Muscle of back (tissue), 11 donors: Measurements from ENCODE around the gene DLGAP4. TPM values are rescaled to one million over a fixed set of nuclear protein-coding genes. Genes with fewer than 3 reads are reported as not detected.

Experiments
- DNase-seq, 3 donors: peaks; one replicate each; pipeline versions ENCODE4 v3.0.0 to v3.0.0-alpha.2; 2013
- polyA plus RNA-seq, 10 donors: library from polyadenylated mRNA; unstranded; fragments of 120-200 nt; gene quantifications; one replicate each; pipeline ENCODE4 v1.2.1, GENCODE V29; 2013; ENCODE audit not compliant: insufficient read length in 10 of 10

Gene DLGAP4
- polyA plus RNA-seq, 10 donors: 45.1 to 60.9 (median 53.8) TPM

- DNase-seq: no peak
Measured at GRCh38 chr20:36532822-36533221, 226.7 kb downstream of the DLGAP4 start.

DNA sequence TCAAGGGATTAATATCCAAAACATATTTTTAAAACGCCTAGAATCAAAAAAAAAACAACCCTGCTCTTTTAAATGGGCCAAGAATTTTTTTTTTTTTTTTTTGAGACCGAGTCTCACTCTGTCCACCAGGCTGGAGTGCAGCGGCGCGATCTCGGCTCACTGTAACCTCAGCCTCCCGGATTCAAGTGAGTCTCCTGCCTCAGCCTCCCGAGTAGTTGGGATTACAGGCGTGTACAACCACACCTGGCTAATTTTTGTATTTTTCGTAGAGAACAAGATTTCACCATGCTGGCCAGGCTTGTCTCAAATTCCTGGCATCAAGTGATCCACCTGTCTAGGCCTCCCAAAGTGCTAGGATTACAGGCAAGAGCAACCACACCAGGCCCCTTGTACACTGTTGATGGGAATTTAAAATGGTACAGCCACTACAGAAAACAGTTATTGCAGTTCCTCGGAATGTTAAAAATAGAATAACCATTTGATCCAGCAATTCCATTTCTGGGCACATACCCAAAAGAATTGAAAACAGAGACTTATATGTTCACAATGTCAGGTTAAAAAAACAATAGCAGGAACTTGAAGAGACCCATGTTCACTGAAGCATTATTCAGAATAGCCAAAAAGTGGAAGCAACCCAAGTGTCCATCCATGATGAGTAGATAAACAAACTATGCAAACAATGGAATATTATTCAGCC is 232.0 kb downstream of the DLGAP4 start:
- peak in 2 of 3 donors; percentile 40 to 60 for DNase-seq

DNA sequence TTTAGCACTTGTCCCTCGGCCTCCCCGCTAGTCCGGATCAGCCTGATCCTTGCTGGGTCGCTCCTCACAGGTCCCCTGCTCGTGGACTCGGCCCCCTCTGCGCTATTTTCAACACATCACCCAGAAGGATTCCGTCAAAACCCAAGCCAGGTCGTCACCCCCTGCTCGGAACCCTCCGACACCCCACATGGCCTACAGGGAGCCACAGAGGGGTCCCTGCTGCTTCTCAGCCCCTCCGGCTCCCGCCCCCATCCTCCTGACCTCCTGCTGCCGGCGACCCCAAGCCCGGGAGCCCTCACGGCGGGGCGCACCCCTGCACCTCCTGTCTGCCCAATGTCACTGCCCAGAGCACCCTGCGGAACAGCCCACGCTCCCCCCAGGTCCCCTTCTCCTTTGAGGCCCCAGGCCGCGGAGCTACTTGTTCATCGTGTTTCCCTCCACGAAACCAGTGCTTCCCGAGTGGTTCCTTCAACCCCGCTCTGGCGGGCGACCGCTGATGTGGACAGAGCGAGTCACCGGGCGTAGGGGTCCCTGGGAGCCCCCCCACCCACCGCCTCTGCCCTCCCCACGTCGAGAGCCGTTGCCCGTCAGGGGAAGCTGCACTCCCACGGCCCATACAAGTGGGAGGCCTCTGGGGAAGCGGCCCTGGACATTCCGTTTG is 234.5 kb downstream of the DLGAP4 start:
- no peak for DNase-seq

GRCh38 chr20:36541227-36541767 is 235.2 kb downstream of the DLGAP4 start, which contains the start of gene MYL9:
Gene MYL9, plus strand, starts transcription at chr20:36541519. Its CDS starts 3,366 bp downstream, at chr20:36544885.
- DNase-seq: peak; percentile 67 to 84 (median 79)

DNA sequence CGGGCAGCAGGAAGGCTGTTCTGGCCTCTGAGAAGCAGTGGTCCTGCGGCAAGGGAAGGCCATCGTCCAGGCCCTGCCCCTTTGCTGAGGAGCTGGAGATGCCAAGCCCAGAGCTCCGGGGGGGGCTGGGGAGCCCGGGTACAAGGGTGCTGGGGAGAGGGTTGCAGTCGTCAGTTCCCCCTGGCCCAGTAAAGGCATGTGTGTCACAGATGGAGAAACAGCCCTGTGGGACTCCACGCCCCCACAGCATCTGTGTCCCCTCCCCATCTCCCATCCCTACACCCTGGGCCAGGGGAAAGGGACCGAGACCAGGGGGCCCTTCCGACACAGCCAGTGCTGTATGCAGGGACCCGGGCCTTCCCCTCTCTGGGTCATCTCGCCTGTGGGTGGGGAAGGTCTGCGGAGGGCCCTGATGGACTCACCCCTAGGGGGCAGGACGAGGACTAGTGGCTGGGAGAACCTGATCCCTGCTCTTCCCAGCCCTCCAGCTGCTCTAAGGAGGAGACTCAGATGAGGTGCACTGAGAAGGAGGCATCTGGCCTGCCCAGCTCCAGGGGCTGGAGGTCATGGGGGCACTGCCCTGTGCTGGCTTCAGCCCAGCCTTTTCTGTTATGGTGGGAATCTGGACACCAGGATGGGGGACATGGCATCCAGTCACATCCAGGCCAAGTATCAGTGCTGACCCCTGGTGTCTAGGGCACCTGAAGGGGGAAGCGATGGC is 235.8 kb downstream of the DLGAP4 start:
- peak in 2 of 3 donors; percentile 36 to 61 for DNase-seq

- DNase-seq: no peak
Measured at GRCh38 chr20:36542516-36543183, 236.5 kb downstream of the DLGAP4 start.

DNA sequence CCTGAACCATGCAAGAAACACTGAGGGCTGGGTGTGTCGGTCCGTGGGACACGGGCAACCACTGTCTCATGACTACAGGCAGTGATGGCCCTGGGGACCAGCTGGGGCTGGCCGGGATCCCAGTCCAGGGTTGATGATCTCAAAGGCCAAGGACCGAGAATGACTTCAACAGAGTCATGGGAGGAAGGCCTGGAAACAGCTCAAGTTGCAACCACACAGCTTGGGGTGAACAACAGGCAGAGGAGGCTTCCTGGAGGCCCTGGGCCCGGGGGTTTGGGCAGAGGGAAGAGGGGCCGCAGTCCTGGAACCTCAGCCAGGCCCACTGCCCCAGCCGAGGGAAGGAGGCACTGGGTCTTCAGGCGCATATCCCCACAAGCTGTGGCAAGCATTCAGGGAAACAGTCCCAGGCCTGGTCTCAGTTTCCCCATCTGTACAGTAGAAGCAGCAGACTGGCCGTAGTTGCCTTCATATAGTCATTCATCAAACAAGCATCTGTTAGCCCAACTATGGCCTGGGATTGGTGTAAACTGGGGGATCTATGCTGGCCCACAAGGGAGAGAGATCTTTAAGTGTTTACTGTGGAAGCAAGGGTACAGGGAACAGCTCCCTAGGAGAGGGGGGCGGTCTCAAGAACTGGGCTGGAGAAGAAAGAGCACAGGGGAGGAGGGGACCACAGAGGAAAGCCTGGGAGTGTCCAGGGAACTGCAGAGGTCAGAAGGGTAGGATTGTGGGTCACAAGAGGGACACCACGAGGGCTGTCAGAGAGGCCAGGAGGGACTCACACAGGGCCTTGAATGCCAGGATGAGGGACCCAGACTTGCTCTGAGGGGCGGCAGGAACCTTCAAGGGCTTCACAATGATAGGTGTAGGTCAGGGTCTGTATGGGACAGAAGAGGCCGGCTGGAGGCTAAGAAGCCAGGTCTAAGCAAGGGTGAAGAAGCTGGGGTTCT is 237.3 kb downstream of the DLGAP4 start:
- DNase-seq: peak; percentile 38 to 57 (median 51)

DNA sequence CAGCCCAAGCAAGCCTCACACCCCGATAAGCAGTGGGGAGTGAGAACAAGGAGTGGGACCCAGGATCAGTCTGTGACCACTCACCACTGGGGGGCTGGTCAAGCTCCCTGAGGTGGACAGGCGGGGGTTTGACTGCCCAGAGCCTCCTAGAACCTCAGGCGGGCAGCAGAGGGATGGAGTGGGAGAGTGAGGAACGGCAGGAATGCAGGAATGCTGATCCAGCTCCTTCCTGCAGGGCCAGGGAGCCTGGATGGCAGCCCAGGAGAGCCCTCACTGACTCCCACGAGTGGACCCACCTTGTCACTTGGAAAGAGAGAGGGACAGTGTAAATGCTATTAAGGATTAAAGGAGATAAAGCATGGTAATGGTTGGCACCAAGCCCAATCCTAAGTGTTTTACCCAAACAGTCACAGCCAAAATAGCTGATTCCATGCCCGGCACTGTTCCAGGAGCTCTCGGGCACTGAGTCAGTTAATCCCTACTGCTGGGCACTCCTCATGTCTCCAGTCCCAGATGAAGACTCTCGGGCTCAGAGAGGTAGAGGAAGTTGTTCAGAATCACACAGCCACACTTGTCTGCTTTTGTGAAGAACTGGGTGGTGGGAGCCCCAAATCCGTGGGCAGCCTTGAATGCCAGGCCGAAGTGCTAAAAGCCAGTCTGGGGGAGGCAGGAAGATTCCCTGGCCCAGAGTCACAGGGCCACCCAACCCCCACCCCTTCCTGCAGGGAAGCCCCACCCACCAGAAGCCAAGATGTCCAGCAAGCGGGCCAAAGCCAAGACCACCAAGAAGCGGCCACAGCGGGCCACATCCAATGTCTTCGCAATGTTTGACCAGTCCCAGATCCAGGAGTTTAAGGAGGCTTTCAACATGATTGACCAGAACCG is 238.2 kb downstream of the DLGAP4 start:
- peak in 1 of 3 donors; percentile 47 for DNase-seq

- no peak for DNase-seq
Measured at GRCh38 chr20:36546111-36546736, 240.1 kb downstream of the DLGAP4 start.

GRCh38 chr20:36547186-36548005 is 241.3 kb downstream of the DLGAP4 start:
- no peak for DNase-seq

DNA sequence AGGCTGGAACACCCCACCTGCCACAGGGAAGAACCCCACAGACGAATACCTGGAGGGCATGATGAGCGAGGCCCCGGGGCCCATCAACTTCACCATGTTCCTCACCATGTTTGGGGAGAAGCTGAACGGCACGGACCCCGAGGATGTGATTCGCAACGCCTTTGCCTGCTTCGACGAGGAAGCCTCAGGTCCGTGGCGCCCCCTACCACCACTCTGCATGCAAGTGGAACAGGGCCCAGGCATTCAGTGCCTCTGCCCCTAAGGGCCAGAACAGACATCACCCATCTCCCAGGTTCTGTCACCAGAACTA is 241.8 kb downstream of the DLGAP4 start:
- DNase-seq: no peak

GRCh38 chr20:36548704-36549627 is 242.8 kb downstream of the DLGAP4 start:
- DNase-seq: no peak

GRCh38 chr20:36549628-36549941 is 243.4 kb downstream of the DLGAP4 start:
- DNase-seq: no peak

GRCh38 chr20:36549942-36550789 is 244.0 kb downstream of the DLGAP4 start:
- DNase-seq: no peak

DNA sequence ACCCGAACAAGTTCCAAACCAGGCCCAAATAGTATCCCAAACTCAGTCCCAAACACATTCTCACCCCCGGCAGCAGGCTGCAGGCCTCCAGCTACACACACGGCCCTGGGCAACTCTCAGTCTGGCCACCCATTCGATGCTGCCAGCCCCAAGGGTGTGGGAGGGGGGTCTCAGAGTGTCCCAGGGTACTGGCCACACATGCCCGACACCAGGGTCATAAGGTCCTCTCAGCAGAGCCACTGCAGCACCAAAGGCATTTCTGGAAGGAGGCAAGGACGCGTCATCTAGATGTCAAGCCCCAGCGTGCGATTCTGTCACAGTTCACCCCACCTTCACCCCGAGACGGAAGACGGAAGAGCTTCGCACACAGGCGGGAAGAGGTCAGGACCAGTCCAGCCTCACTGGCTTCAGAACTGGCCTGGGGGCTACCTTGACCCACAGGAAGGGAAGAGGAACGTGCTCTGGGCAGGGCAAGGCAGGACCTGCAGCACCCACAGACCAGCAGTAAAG is 244.7 kb downstream of the DLGAP4 start:
- DNase-seq: no peak

GRCh38 chr20:36555248-36555647 is 249.1 kb downstream of the DLGAP4 start:
- no peak for DNase-seq
